Activated naive CD4-positive, alpha-beta T cell treated with anti-CD3 and anti-CD28 coated beads for 36 hours (primary cell): ENCODE measurements around the gene KRT36. TPM values are rescaled to one million over a fixed set of nuclear protein-coding genes. Genes with fewer than 3 reads are reported as not detected.

Experiments used
- CTCF ChIA-PET: fragments of 350-600 bp; sonication (Branson Sonifier 250); formaldehyde crosslinking; loops from one replicate; lab custom pipeline; 2021; ENCODE audit warnings: antibody characterized with exemption; lab: Charles Lee
- DNase-seq: peaks from one replicate; pipeline ENCODE4 v3.0.0-alpha.2; 2020
- H3K27ac Mint-ChIP-seq: one replicate; pipeline ENCODE4 v1.8.0; 2021; ENCODE audit warnings: mild to moderate bottlenecking, mixed read lengths
- H3K27me3 Mint-ChIP-seq: one replicate; pipeline ENCODE4 v1.8.0; 2021; ENCODE audit warnings: low read depth, mixed read lengths
- H3K36me3 Mint-ChIP-seq: one replicate; pipeline ENCODE4 v1.8.0; 2021; ENCODE audit warnings: low read depth, mixed read lengths
- H3K4me1 Mint-ChIP-seq: one replicate; pipeline ENCODE4 v1.8.0; 2021; ENCODE audit warnings: low read depth, mixed read lengths
- H3K4me3 Mint-ChIP-seq: one replicate; pipeline ENCODE4 v1.8.0; 2021; ENCODE audit warnings: mild to moderate bottlenecking, moderate library complexity, mixed read lengths
- H3K9me3 Mint-ChIP-seq: one replicate; pipeline ENCODE4 v1.8.0; 2021; ENCODE audit warnings: mixed read lengths
- intact Hi-C: fragments of 100-400 bp; cut with micrococcal nuclease; formaldehyde crosslinking; loops from one replicate; pipeline ENCODE4 v1.15.1; 2023
- total RNA-seq, 2 experiments: library from RNA; stranded (reverse); gene quantifications; one replicate each; pipeline ENCODE4 v1.2.3, GENCODE V29; 2021

The KRT36 gene
- total RNA-seq, 2 experiments from 2014 or later, result not detected

GRCh38 chr17:41492351-41492750 lies 2.6 kb upstream of the KRT36 start:
- H3K4me1 Mint-ChIP-seq, result peaks cover 12% of the 10 kb centered on the region
- H3K36me3 Mint-ChIP-seq, result no peaks in the 10 kb centered on the region
- H3K4me3 Mint-ChIP-seq, result no peak overlapping the region
- no peaks in the 10 kb centered on the region for H3K9me3 Mint-ChIP-seq
- no peaks in the 10 kb centered on the region for H3K27me3 Mint-ChIP-seq
- intact Hi-C loops, result loop anchor here (10.0 kb wide), 1 partner anchor 368 kb away; the partner anchor contains the start of gene KRTAP4-12
- no peak overlapping the region for H3K27ac Mint-ChIP-seq
- CTCF ChIA-PET, result interaction anchor here (1.1 kb wide), 1 partner anchor 57 kb away, joined by 3 read pairs; no protein-coding TSS in a partner anchor
- no peak for DNase-seq

GRCh38 chr17:41491476-41491875 lies 1.8 kb upstream of the KRT36 start:
- Mint-ChIP-seq H3K4me3 (no peak overlapping the region), H3K36me3 (no peaks in the 10 kb centered on the region), H3K27me3 (no peaks in the 10 kb centered on the region), H3K9me3 (no peaks in the 10 kb centered on the region), H3K27ac (no peak overlapping the region), H3K4me1 (peaks cover 7% of the 10 kb centered on the region)
- no peak for DNase-seq
- intact Hi-C loops, result loop anchor here (10.0 kb wide), 1 partner anchor 367 kb away; the partner anchor contains the start of gene KRTAP4-12
- CTCF ChIA-PET, result interaction anchor here (1.0 kb wide), 1 partner anchor 28 kb away, joined by 3 read pairs; no protein-coding TSS in a partner anchor

- no peak overlapping the region for H3K27ac Mint-ChIP-seq
- no peaks in the 10 kb centered on the region for H3K9me3 Mint-ChIP-seq
- intact Hi-C loops, result loop anchor here (5.0 to 10.0 kb wide), 2 partner anchors 172 to 365 kb away; partner anchors contain the start of gene KRTAP4-12
- no peak for DNase-seq
- H3K36me3 Mint-ChIP-seq, result no peaks in the 10 kb centered on the region
- peaks cover 7% of the 10 kb centered on the region for H3K4me1 Mint-ChIP-seq
- no peak overlapping the region for H3K4me3 Mint-ChIP-seq
- peaks cover 2% of the 10 kb centered on the region for H3K27me3 Mint-ChIP-seq
- CTCF ChIA-PET, result interaction anchor here (0.9 to 1.0 kb wide), 2 partner anchors 27 to 58 kb away, joined by 3 to 6 read pairs; no protein-coding TSS in a partner anchor
Observed at GRCh38 chr17:41490000-41490990, 585 bp upstream of the KRT36 start.

- CTCF ChIA-PET, result interaction anchor here (0.5 to 2.7 kb wide), 5 partner anchors 62 to 234 kb away, joined by 3 to 19 read pairs (median 4); no protein-coding TSS in a partner anchor
- DNase-seq, result peak; percentile 53
- Mint-ChIP-seq H3K9me3 (no peaks in the 10 kb centered on the region), H3K4me3 (no peak overlapping the region), H3K4me1 (peaks cover 6% of the 10 kb centered on the region), H3K27me3 (peaks cover 2% of the 10 kb centered on the region), H3K36me3 (no peaks in the 10 kb centered on the region), H3K27ac (no peak overlapping the region)
- intact Hi-C loops, result loop anchor here (5.0 kb wide), 1 partner anchor 175 kb away; no protein-coding TSS in a partner anchor
Observed at GRCh38 chr17:41486809-41487530, 2.7 kb downstream of the KRT36 start.

- peaks cover 2% of the 10 kb centered on the region for H3K27me3 Mint-ChIP-seq
- H3K27ac Mint-ChIP-seq, result no peak overlapping the region
- H3K4me1 Mint-ChIP-seq, result peaks cover 6% of the 10 kb centered on the region
- CTCF ChIA-PET, result interaction anchor here (1.2 to 2.7 kb wide), 3 partner anchors 63 to 570 kb away, joined by 3 to 19 read pairs (median 6); no protein-coding TSS in a partner anchor
- intact Hi-C loops, result loop anchor here (5.0 kb wide), 1 partner anchor 176 kb away; no protein-coding TSS in a partner anchor
- no peak for DNase-seq
- H3K4me3 Mint-ChIP-seq, result no peak overlapping the region
- no peaks in the 10 kb centered on the region for H3K36me3 Mint-ChIP-seq
- H3K9me3 Mint-ChIP-seq, result no peaks in the 10 kb centered on the region
Observed at GRCh38 chr17:41486316-41486715, 3.4 kb downstream of the KRT36 start.

GRCh38 chr17:41484920-41485904 lies 4.5 kb downstream of the KRT36 start:
- H3K4me3 Mint-ChIP-seq, result no peak overlapping the region
- H3K27me3 Mint-ChIP-seq, result peaks cover 2% of the 10 kb centered on the region
- H3K4me1 Mint-ChIP-seq, result peaks cover 3% of the 10 kb centered on the region
- H3K27ac Mint-ChIP-seq, result no peak overlapping the region
- DNase-seq, result no peak
- intact Hi-C loops, result loop anchor here (5.0 kb wide), 1 partner anchor 177 kb away; no protein-coding TSS in a partner anchor
- H3K36me3 Mint-ChIP-seq, result no peaks in the 10 kb centered on the region
- CTCF ChIA-PET, result interaction anchor here (1.2 to 1.8 kb wide), 3 partner anchors 13 to 569 kb away, joined by 3 to 6 read pairs (median 3); no protein-coding TSS in a partner anchor
- H3K9me3 Mint-ChIP-seq, result no peaks in the 10 kb centered on the region

- CTCF ChIA-PET, result interaction anchor here (0.7 to 1.4 kb wide), 2 partner anchors 14 to 66 kb away, joined by 3 read pairs; no protein-coding TSS in a partner anchor
Observed at GRCh38 chr17:41483991-41484826, 5.5 kb downstream of the KRT36 start.

GRCh38 chr17:41483531-41483930 lies 6.2 kb downstream of the KRT36 start:
- H3K4me1 Mint-ChIP-seq, result no peaks in the 10 kb centered on the region
- intact Hi-C loops, result no loop called here
- peaks cover 2% of the 10 kb centered on the region for H3K27me3 Mint-ChIP-seq
- no peaks in the 10 kb centered on the region for H3K9me3 Mint-ChIP-seq
- H3K36me3 Mint-ChIP-seq, result no peaks in the 10 kb centered on the region
- H3K27ac Mint-ChIP-seq, result no peak overlapping the region
- H3K4me3 Mint-ChIP-seq, result no peak overlapping the region
- CTCF ChIA-PET, result no interaction called here
- no peak for DNase-seq

More at GRCh38 chr17:41483991-41484826, 5.5 kb downstream of the KRT36 start:
- intact Hi-C loops, result no loop called here
- no peak for DNase-seq
- no peaks in the 10 kb centered on the region for H3K9me3 Mint-ChIP-seq
- no peaks in the 10 kb centered on the region for H3K36me3 Mint-ChIP-seq
- H3K27me3 Mint-ChIP-seq, result peaks cover 2% of the 10 kb centered on the region
- no peaks in the 10 kb centered on the region for H3K4me1 Mint-ChIP-seq
- H3K4me3 Mint-ChIP-seq, result no peak overlapping the region
- H3K27ac Mint-ChIP-seq, result no peak overlapping the region

- intact Hi-C loops, result no loop called here
- DNase-seq, result no peak
- no peaks in the 10 kb centered on the region for H3K36me3 Mint-ChIP-seq
- H3K4me3 Mint-ChIP-seq, result no peak within 1 kb of the TSS
- H3K27me3 Mint-ChIP-seq, result no peaks in the 10 kb centered on the region
- H3K27ac Mint-ChIP-seq, result no peak within 1 kb of the TSS
- CTCF ChIA-PET, result interaction anchor here (0.6 kb wide), 1 partner anchor 163 kb away, joined by 3 read pairs; no protein-coding TSS in a partner anchor
- H3K9me3 Mint-ChIP-seq, result no peaks in the 10 kb centered on the region
- H3K4me1 Mint-ChIP-seq, result no peaks in the 10 kb centered on the region
Observed at GRCh38 chr17:41481036-41481435, 8.7 kb downstream of the KRT36 start, which contains the start of gene KRT35. Gene KRT35, minus strand, starts transcription at chr17:41481151. Its CDS starts 54 bp downstream, at chr17:41481097.

GRCh38 chr17:41480581-41480980 lies 9.1 kb downstream of the KRT36 start:
- DNase-seq, result no peak
- Mint-ChIP-seq H3K9me3 (no peaks in the 10 kb centered on the region), H3K4me3 (no peak overlapping the region), H3K27me3 (no peaks in the 10 kb centered on the region), H3K27ac (no peak overlapping the region), H3K36me3 (no peaks in the 10 kb centered on the region), H3K4me1 (no peaks in the 10 kb centered on the region)
- CTCF ChIA-PET, result interaction anchor here (0.6 kb wide), 1 partner anchor 163 kb away, joined by 3 read pairs; no protein-coding TSS in a partner anchor
- intact Hi-C loops, result no loop called here
